Measurements from ENCODE around the gene FOXE3. TPM values are rescaled to one million over a fixed set of nuclear protein-coding genes. Genes with fewer than 3 reads are reported as not detected.

FOXE3 gene
- total and polyA plus RNA-seq, 7 donors, result 0.15 TPM; not detected in 6

DNA sequence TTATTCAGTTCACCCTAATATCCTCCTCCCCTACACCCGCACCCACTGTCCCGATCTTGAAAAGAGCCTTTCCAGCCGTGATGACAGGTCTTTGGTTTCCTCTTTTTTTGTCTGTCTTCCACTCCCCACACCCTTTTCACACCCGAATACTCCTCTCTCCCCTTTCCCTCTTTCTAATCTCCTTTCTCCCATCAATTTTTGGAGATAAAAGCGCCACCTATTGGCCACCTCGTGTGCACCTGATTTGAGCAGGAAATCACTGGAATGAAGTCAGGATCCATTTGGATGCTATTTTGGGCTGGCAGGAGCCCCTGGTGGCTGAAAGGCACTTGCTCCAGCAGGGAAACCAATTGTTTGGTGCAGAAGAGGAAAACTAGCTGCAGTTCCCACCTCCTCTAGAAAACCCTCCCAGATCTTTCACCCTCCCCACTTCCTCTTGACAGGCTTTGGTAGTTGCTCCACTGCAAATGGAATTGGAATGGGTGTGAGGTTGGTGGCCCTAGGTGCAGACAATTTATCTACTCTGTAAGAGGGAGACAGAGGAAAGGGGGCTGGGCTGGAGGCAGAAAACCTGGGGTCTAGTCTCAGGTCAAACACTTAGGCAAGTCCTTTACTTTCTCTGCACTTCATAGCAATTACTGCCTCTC is 8.4 kb downstream of the FOXE3 start:
- no peak for TF ChIP-seq EP300 (IDR thresholded peaks at IDR 0.05)
- TF ChIP-seq, protein P1, sequence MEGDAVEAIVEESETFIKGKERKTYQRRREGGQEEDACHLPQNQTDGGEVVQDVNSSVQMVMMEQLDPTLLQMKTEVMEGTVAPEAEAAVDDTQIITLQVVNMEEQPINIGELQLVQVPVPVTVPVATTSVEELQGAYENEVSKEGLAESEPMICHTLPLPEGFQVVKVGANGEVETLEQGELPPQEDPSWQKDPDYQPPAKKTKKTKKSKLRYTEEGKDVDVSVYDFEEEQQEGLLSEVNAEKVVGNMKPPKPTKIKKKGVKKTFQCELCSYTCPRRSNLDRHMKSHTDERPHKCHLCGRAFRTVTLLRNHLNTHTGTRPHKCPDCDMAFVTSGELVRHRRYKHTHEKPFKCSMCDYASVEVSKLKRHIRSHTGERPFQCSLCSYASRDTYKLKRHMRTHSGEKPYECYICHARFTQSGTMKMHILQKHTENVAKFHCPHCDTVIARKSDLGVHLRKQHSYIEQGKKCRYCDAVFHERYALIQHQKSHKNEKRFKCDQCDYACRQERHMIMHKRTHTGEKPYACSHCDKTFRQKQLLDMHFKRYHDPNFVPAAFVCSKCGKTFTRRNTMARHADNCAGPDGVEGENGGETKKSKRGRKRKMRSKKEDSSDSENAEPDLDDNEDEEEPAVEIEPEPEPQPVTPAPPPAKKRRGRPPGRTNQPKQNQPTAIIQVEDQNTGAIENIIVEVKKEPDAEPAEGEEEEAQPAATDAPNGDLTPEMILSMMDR (IDR thresholded peaks at IDR 0.05), result peak; percentile 26 to 53 (median 40)
- Histone ChIP-seq H3K4me3 (no peak overlapping the region), H3K9me3 (no peaks in the 10 kb centered on the region), H3K27ac (no peak overlapping the region), H3K4me1 (no peaks in the 10 kb centered on the region), H3K27me3 (peaks cover 0 to 60% (median 10%) of the 10 kb centered on the region in 3 donors), H3K36me3 (no peaks in the 10 kb centered on the region)
- intact Hi-C loops (cut with DNase I), result no loop called here
- DNase-seq, result no peak
- 11 to 16% methylated on average over 6 of the region's 6 CpGs for WGBS, 2 donors

DNA sequence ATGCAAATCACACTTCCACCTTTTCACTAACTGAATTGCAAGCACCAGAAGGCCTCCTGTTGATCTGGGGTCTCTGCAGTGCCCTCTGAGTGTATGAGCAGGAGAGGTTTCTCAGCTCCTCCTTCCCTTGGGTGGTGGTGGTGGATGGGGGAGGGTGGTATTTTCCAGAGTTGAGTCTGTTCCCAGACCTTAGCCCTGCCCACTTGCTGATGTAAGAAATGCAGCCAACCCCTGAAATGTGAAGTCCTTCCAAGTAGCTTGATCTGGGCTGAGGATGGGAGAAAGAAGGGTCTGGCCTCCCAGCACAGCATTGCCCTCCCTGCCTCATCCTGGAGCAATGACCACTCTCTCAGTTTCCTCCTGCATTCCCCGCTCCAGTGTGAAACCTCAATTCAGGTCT is 15.4 kb downstream of the FOXE3 start:
- TF ChIP-seq EP300 (IDR thresholded peaks at IDR 0.05) (no peak), POLR2A (IDR thresholded peaks at IDR 0.05) (no peak), POLR2AphosphoS5 (IDR thresholded peaks at IDR 0.05) (no peak)
- TF ChIP-seq, protein P1 (IDR thresholded peaks at IDR 0.05), result no peak
- Histone ChIP-seq H3K4me3 (no peak overlapping the region), H3K27ac (no peak overlapping the region), H3K27me3 (peaks cover 48 to 100% (median 69%) of the 10 kb centered on the region in 3 donors), H3K9me3 (no peaks in the 10 kb centered on the region), H3K4me1 (peaks cover 0 to 41% (median 35%) of the 10 kb centered on the region in 4 donors), H3K36me3 (no peaks in the 10 kb centered on the region)
- no peak for DNase-seq
- intact Hi-C loops (cut with DNase I), result loop anchor here (5.0 kb wide), 1 partner anchor 296 kb away; no protein-coding TSS in a partner anchor
- 76 to 81% methylated on average over 1 of the region's 1 CpG for WGBS, 2 donors

DNA sequence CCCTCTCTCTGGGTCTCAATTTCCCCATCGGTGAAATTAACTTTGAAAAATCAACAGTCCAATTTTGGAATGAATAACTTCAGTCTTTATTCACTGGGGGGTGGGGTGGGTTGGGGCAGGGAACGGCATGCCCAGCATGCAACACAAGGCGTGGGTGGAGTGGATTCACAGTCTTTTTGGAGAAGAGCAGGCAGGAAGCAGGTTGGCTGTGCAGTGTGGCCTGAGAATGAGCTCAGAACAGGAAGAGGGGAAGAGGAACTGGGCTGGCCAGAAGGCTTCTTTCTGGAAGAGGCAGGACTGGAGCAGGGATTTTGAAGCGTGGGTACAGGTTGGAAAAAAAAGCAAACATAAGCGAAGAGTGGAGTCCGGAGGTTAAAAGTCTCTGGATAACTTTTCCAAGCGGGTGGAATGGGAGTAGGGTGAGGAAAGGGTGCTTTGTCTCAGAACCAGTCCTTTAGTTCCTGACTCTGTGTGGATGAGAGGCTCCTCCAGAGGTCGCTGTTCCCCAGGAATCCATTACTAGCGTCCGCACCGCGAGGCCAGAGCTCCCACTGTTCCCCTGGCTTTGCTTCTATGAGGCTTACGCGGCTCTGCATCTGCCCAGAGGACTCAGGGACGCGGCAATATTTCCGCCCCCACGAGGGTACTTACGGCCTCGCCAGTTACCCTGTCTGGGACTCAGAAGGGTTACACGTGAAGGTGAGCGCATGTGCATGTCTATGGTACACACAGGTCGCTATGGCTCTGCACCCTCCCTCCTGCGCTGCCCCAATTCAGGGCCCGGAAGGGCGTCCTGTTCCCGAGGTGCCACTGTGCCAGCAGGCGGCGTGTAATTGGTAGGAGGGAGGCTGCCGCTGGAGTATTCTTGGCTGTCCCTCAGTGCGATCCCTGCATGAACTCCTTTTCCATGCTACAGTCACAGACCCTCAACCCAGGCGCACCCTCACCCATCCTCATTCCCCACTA is 16.3 kb downstream of the FOXE3 start:
- 4 to 10% methylated on average over 32 of the region's 32 CpGs for WGBS, 2 donors
- H3K4me1 ChIP-seq, result peaks cover 0 to 49% (median 43%) of the 10 kb centered on the region in 4 donors
- H3K36me3 ChIP-seq, result no peaks in the 10 kb centered on the region
- H3K27ac ChIP-seq, result no peak overlapping the region
- H3K9me3 ChIP-seq, result no peaks in the 10 kb centered on the region
- peak overlapping the region in 1 of 4 donors; percentile 1 for H3K4me3 ChIP-seq
- H3K27me3 ChIP-seq, result peaks cover 55 to 100% (median 77%) of the 10 kb centered on the region in 3 donors
- peak; percentile 79 for DNase-seq
- TF ChIP-seq, protein P1 (IDR thresholded peaks at IDR 0.05), result peak in 3 of 4 experiments; percentile 43 to 64 (median 58)
- TF ChIP-seq POLR2A (IDR thresholded peaks at IDR 0.05), result no peak
- no peak for TF ChIP-seq EP300 (IDR thresholded peaks at IDR 0.05)
- no peak for TF ChIP-seq POLR2AphosphoS5 (IDR thresholded peaks at IDR 0.05)
- intact Hi-C loops (cut with DNase I), result loop anchor here (5.0 kb wide), 1 partner anchor 295 kb away; no protein-coding TSS in a partner anchor

DNA sequence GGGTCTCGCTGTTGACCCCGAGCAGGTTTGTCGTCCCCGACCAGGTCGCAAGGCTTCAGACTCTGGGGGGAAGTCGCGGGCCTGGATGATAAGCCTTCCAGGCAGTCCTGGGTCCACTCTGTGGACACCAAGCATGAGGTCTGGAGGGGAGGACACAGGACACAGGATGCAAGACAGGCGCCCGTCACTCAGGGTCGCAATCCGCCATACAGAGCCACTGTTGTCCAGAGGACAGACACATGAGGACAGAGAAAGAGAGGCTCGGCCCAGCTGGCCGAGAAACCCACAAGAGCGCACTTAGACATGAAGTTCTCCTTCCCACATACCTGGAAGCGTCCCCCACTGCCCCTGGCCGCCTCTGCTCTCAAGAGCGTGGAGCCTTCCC is 16.9 kb downstream of the FOXE3 start:
- Histone ChIP-seq H3K4me1 (peaks cover 0 to 56% (median 49%) of the 10 kb centered on the region in 4 donors), H3K27me3 (peaks cover 60 to 100% (median 84%) of the 10 kb centered on the region in 3 donors), H3K4me3 (no peak overlapping the region), H3K36me3 (no peaks in the 10 kb centered on the region), H3K9me3 (no peaks in the 10 kb centered on the region), H3K27ac (no peak overlapping the region)
- intact Hi-C loops (cut with DNase I), result loop anchor here (5.0 kb wide), 1 partner anchor 294 kb away; no protein-coding TSS in a partner anchor
- WGBS, 2 donors, result 10 to 22% methylated on average over 17 of the region's 17 CpGs
- TF ChIP-seq POLR2A (IDR thresholded peaks at IDR 0.05) (no peak), EP300 (IDR thresholded peaks at IDR 0.05) (no peak), POLR2AphosphoS5 (IDR thresholded peaks at IDR 0.05) (no peak)
- TF ChIP-seq, protein P1 (IDR thresholded peaks at IDR 0.05), result no peak
- no peak for DNase-seq
